Muscle layer of duodenum (tissue), 2 donors: ENCODE measurements around the gene HASPIN.

ENCODE experiments used
- H3K27ac ChIP-seq: one replicate; pipeline ENCODE4 v1.7.0; 2013; ENCODE audit warnings: mild to moderate bottlenecking, low read length
- H3K27me3 ChIP-seq: one replicate; pipeline ENCODE4 v1.7.0; 2013; ENCODE audit warnings: low read depth, mild to moderate bottlenecking, control low read depth, low read length
- H3K36me3 ChIP-seq, 2 donors: one replicate each; pipeline ENCODE4 v1.7.0; 2013; ENCODE audit warnings: low read length in 2 of 2, control low read depth in 1 of 2, mild to moderate bottlenecking in 1 of 2; ENCODE audit not compliant: insufficient read depth in 2 of 2, control insufficient read depth in 1 of 2
- H3K4me1 ChIP-seq, 2 donors: one replicate each; pipeline ENCODE4 v1.7.0; 2013; ENCODE audit warnings: low read length in 2 of 2, mild to moderate bottlenecking in 2 of 2, control low read depth in 1 of 2, moderate library complexity in 1 of 2; ENCODE audit not compliant: insufficient read depth in 2 of 2, control insufficient read depth in 1 of 2
- H3K4me3 ChIP-seq, 2 donors: one replicate each; pipeline ENCODE4 v1.7.0; 2013; ENCODE audit warnings: low read length in 2 of 2, low read depth in 1 of 2, mild to moderate bottlenecking in 1 of 2
- H3K9me3 ChIP-seq, 2 donors: one replicate each; pipeline ENCODE4 v1.7.0; 2013; ENCODE audit warnings: low read length in 2 of 2, control low read depth in 1 of 2, mild to moderate bottlenecking in 1 of 2; ENCODE audit not compliant: control insufficient read depth in 1 of 2
- donor health status: healthy.

The HASPIN gene

GRCh38 chr17:3755335-3756030 lies 31.8 kb downstream of the HASPIN start:
- H3K27ac ChIP-seq = peak overlapping the region; percentile 39
- peaks cover 0 to 6% of the 10 kb centered on the region in 2 donors for H3K9me3 ChIP-seq
- no peak overlapping the region for H3K4me3 ChIP-seq
- H3K4me1 ChIP-seq = peaks cover 0 to 5% of the 10 kb centered on the region in 2 donors
- H3K27me3 ChIP-seq = no peaks in the 10 kb centered on the region
- no peaks in the 10 kb centered on the region for H3K36me3 ChIP-seq

GRCh38 chr17:3759597-3760216 lies 36.0 kb downstream of the HASPIN start:
- Histone ChIP-seq H3K36me3 (no peaks in the 10 kb centered on the region), H3K27me3 (no peaks in the 10 kb centered on the region), H3K9me3 (peaks cover 0 to 6% of the 10 kb centered on the region in 2 donors), H3K27ac (no peak overlapping the region), H3K4me1 (peaks cover 0 to 5% of the 10 kb centered on the region in 2 donors), H3K4me3 (no peak overlapping the region)

DNA sequence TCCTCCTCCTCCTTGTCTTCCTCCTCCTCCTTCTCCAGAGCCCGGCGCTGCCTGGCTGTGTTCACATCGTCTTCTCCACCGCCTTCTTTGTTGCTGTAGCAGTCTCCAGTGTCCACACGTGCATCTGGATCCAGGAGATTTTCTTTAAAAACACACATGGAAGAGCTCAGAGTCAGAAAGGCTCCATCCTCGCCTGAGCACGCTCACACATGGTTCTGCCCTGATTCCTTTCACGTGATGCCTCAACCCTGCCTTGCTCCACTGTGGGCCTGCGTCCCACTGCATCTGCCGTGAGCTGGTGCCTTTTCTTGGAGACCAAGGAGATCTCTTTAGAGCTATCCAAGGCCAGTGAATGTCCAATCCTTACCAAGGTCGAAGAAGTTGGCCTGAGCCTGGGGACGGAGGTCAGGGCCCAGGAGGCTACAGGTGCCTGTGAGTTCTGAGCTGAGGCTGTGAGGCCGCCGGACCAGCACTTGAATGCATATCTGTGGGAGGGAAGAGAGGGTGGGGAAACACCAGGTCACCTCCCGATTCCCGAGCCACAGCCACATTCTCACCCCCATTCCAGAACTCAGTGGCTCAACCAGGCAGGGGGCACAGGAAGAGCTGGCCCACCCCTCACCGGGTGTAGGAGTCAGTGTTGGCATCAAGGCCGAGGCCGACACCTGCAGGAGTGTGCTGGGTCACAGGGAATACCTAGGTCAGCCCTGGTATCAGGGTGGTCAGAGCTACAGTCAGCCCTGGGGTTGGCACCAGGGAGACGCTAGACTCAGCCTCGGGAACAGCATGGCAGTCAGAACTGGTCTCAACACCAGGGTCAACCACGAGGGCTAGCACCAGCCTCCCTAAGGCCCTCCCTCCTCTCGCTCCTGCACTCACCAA lies 37.6 kb downstream of the HASPIN start:
- H3K36me3 ChIP-seq = no peaks in the 10 kb centered on the region
- no peak overlapping the region for H3K27ac ChIP-seq
- peaks cover 0 to 6% of the 10 kb centered on the region in 2 donors for H3K9me3 ChIP-seq
- H3K4me3 ChIP-seq = no peak overlapping the region
- no peaks in the 10 kb centered on the region for H3K4me1 ChIP-seq
- no peaks in the 10 kb centered on the region for H3K27me3 ChIP-seq

- H3K27ac ChIP-seq = no peak overlapping the region
- H3K4me1 ChIP-seq = no peaks in the 10 kb centered on the region
- H3K4me3 ChIP-seq = no peak overlapping the region
- H3K9me3 ChIP-seq = peaks cover 0 to 6% of the 10 kb centered on the region in 2 donors
- no peaks in the 10 kb centered on the region for H3K27me3 ChIP-seq
- H3K36me3 ChIP-seq = no peaks in the 10 kb centered on the region
These were observed 38.2 kb downstream of the HASPIN start for GRCh38 chr17:3761918-3762380.

DNA sequence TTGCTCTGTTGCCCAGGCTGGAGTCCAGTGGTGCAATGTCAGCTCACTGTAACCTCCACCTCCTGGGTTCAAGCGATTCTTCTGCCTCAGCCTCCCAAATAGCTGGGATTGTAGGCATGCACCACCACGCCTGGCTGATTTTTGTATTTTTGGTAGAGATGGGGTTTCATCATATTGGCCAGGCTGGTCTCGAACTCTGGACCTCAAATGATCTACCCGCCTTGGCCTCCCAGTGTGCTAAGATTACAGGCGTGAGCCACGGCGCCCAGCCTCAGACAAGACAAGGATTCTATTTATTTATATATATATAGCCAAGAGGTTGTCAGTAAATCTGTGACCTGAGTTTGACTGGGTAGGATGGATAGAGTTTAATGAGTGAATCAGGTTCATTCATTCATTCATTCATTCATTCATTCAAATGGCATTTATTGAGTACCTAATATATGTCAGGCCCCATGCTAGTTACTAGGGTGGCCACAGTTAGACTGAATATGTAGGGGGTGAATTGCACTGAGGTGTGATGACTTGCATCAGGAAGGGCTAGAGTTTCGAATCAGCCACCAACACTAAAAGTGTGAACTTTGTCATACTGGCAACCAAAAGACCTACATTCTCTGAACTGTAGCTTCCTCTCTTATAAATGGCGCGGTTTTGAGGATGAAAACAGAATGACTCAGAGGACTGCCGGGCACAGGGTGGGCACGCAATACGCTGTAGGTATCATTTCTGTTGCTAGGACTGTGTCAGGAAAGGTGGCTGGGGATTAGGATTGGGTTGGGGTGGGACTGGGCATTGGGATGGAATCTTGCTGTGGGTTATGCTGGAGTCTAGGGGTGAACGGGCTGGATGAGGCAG lies 39.4 kb downstream of the HASPIN start:
- Histone ChIP-seq H3K36me3 (no peaks in the 10 kb centered on the region), H3K9me3 (peaks cover 0 to 11% of the 10 kb centered on the region in 2 donors), H3K27me3 (no peaks in the 10 kb centered on the region), H3K4me3 (no peak overlapping the region), H3K27ac (no peak overlapping the region), H3K4me1 (no peaks in the 10 kb centered on the region)

- Histone ChIP-seq H3K4me3 (no peak overlapping the region), H3K9me3 (peaks cover 0 to 11% of the 10 kb centered on the region in 2 donors), H3K27me3 (no peaks in the 10 kb centered on the region), H3K27ac (no peak overlapping the region), H3K36me3 (no peaks in the 10 kb centered on the region), H3K4me1 (no peaks in the 10 kb centered on the region)
These were observed 40.1 kb downstream of the HASPIN start for GRCh38 chr17:3763777-3764170.

- no peak overlapping the region for H3K4me3 ChIP-seq
- no peaks in the 10 kb centered on the region for H3K4me1 ChIP-seq
- no peaks in the 10 kb centered on the region for H3K27me3 ChIP-seq
- H3K27ac ChIP-seq = no peak overlapping the region
- H3K36me3 ChIP-seq = no peaks in the 10 kb centered on the region
- H3K9me3 ChIP-seq = peaks cover 0 to 4% of the 10 kb centered on the region in 2 donors
These were observed 42.3 kb downstream of the HASPIN start for GRCh38 chr17:3765981-3766380.

- H3K4me1 ChIP-seq = no peaks in the 10 kb centered on the region
- no peaks in the 10 kb centered on the region for H3K27me3 ChIP-seq
- no peak overlapping the region for H3K27ac ChIP-seq
- H3K9me3 ChIP-seq = peaks cover 0 to 4% of the 10 kb centered on the region in 2 donors
- H3K4me3 ChIP-seq = no peak overlapping the region
- H3K36me3 ChIP-seq = no peaks in the 10 kb centered on the region
These were observed 43.1 kb downstream of the HASPIN start for GRCh38 chr17:3766779-3767178.

DNA sequence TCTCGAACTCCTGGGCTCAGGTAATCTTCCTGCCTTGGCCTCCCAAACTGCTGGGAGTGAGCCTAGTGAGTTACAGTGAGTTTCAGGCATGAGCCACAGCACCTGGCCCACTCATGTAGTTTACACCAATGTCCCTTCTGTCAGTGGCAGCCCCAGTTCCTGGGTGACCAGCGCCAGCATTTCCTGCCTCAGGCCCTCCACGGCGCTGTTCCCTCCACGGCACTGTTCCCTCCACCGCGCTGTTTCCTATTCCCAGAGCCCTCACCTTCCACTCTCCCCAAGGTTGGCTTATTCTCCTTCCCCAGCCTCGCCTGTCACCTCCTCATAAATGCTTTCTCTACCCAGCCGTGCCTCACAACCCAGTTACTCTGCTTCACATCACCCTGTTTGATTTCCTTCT lies 44.6 kb downstream of the HASPIN start:
- Histone ChIP-seq H3K4me1 (no peaks in the 10 kb centered on the region), H3K27ac (no peak overlapping the region), H3K9me3 (peaks cover 0 to 4% of the 10 kb centered on the region in 2 donors), H3K36me3 (no peaks in the 10 kb centered on the region), H3K27me3 (no peaks in the 10 kb centered on the region), H3K4me3 (no peak overlapping the region)

GRCh38 chr17:3768769-3769168 lies 45.1 kb downstream of the HASPIN start:
- Histone ChIP-seq H3K4me3 (no peak overlapping the region), H3K27me3 (no peaks in the 10 kb centered on the region)

More at GRCh38 chr17:3768769-3769168, 45.1 kb downstream of the HASPIN start:
- Histone ChIP-seq H3K27ac (no peak overlapping the region), H3K4me1 (no peaks in the 10 kb centered on the region), H3K36me3 (no peaks in the 10 kb centered on the region), H3K9me3 (peaks cover 0 to 4% of the 10 kb centered on the region in 2 donors)
